ENCODE results near the gene PCYT1A.
"Not testable (repeated sequence)": the region's sequence is repeated elsewhere in the genome, so short reads cannot be mapped to it uniquely, and the experiment has no call there.

PCYT1A gene

GRCh38 chr3:196272826-196273225, 14.7 kb downstream of the PCYT1A start:
- no peak for DNase-seq (ENCODE audit: insufficient read length, low spot score)
- no peak for TF ChIP-seq SPI1 (IDR thresholded peaks at IDR 0.05; ENCODE audit: low read depth, low read length)
- no peak for FAIRE-seq

- DNase-seq (ENCODE audit: insufficient read length, low spot score) (no peak), FAIRE-seq (no peak)
- no peak for TF ChIP-seq SPI1 (IDR thresholded peaks at IDR 0.05; ENCODE audit: low read depth, low read length)
- TF ChIP-seq POLR2A (IDR thresholded peaks at IDR 0.05; ENCODE audit: low read depth, low read length) = no peak
- TF ChIP-seq POLR2AphosphoS5 (IDR thresholded peaks at IDR 0.05; ENCODE audit: low read depth, low read length) = no peak
- TF ChIP-seq TAF1 (IDR thresholded peaks at IDR 0.05; ENCODE audit: low read depth, low read length) = no peak
- no peak for TF ChIP-seq POU2F2 (IDR thresholded peaks at IDR 0.05; ENCODE audit: low read depth, low read length)
- TF ChIP-seq PAX5 (IDR thresholded peaks at IDR 0.05; ENCODE audit: insufficient read depth, low read length, severe bottlenecking) = no peak
Observed at GRCh38 chr3:196270499-196270898, 17.0 kb downstream of the PCYT1A start.

- no peak for DNase-seq (ENCODE audit: insufficient read length, low spot score)
- TF ChIP-seq PAX5 (IDR thresholded peaks at IDR 0.05; ENCODE audit: insufficient read depth, low read length, severe bottlenecking) (no peak), SPI1 (IDR thresholded peaks at IDR 0.05; ENCODE audit: low read depth, low read length) (peak; percentile 77)
- FAIRE-seq = no peak
Observed at GRCh38 chr3:196268284-196269163, 19.0 kb downstream of the PCYT1A start.

GRCh38 chr3:196263819-196264218, 23.7 kb downstream of the PCYT1A start:
- TF ChIP-seq SPI1 (IDR thresholded peaks at IDR 0.05; ENCODE audit: low read depth, low read length) (no peak), TAF1 (IDR thresholded peaks at IDR 0.05; ENCODE audit: low read depth, low read length) (no peak), POU2F2 (IDR thresholded peaks at IDR 0.05; ENCODE audit: low read depth, low read length) (no peak), POLR2AphosphoS5 (IDR thresholded peaks at IDR 0.05; ENCODE audit: low read depth, low read length) (no peak)
- DNase-seq (ENCODE audit: insufficient read length, low spot score) (no peak), FAIRE-seq (no peak)

GRCh38 chr3:196260784-196261183, 26.7 kb downstream of the PCYT1A start:
- FAIRE-seq (no peak), DNase-seq (ENCODE audit: insufficient read length, low spot score) (no peak)
- no peak for TF ChIP-seq POLR2AphosphoS5 (IDR thresholded peaks at IDR 0.05; ENCODE audit: low read depth, low read length)
- no peak for TF ChIP-seq POLR2A (IDR thresholded peaks at IDR 0.05; ENCODE audit: low read depth, low read length)
- TF ChIP-seq PAX5 (IDR thresholded peaks at IDR 0.05; ENCODE audit: insufficient read depth, low read length, severe bottlenecking) = no peak
- TF ChIP-seq POU2F2 (IDR thresholded peaks at IDR 0.05; ENCODE audit: low read depth, low read length) = no peak
- no peak for TF ChIP-seq TAF1 (IDR thresholded peaks at IDR 0.05; ENCODE audit: low read depth, low read length)
- no peak for TF ChIP-seq SPI1 (IDR thresholded peaks at IDR 0.05; ENCODE audit: low read depth, low read length)

- TF ChIP-seq POLR2AphosphoS5 (IDR thresholded peaks at IDR 0.05; ENCODE audit: low read depth, low read length) (no peak), POLR2A (IDR thresholded peaks at IDR 0.05; ENCODE audit: low read depth, low read length) (no peak), TAF1 (IDR thresholded peaks at IDR 0.05; ENCODE audit: low read depth, low read length) (no peak), PAX5 (IDR thresholded peaks at IDR 0.05; ENCODE audit: insufficient read depth, low read length, severe bottlenecking) (no peak), SPI1 (IDR thresholded peaks at IDR 0.05; ENCODE audit: low read depth, low read length) (no peak), POU2F2 (IDR thresholded peaks at IDR 0.05; ENCODE audit: low read depth, low read length) (no peak)
- DNase-seq (ENCODE audit: insufficient read length, low spot score) (no peak), FAIRE-seq (no peak)
Observed at GRCh38 chr3:196255776-196256175, 31.8 kb downstream of the PCYT1A start.

GRCh38 chr3:196254376-196255283, 32.9 kb downstream of the PCYT1A start:
- DNase-seq (ENCODE audit: insufficient read length, low spot score) (no peak), FAIRE-seq (no peak)
- TF ChIP-seq SPI1 (IDR thresholded peaks at IDR 0.05; ENCODE audit: low read depth, low read length) = no peak
- TF ChIP-seq TAF1 (IDR thresholded peaks at IDR 0.05; ENCODE audit: low read depth, low read length) = no peak
- no peak for TF ChIP-seq POLR2AphosphoS5 (IDR thresholded peaks at IDR 0.05; ENCODE audit: low read depth, low read length)
- no peak for TF ChIP-seq POU2F2 (IDR thresholded peaks at IDR 0.05; ENCODE audit: low read depth, low read length)
- TF ChIP-seq POLR2A (IDR thresholded peaks at IDR 0.05; ENCODE audit: low read depth, low read length) = no peak

- no peak for TF ChIP-seq POLR2AphosphoS5 (IDR thresholded peaks at IDR 0.05; ENCODE audit: low read depth, low read length)
- TF ChIP-seq POU2F2 (IDR thresholded peaks at IDR 0.05; ENCODE audit: low read depth, low read length) = no peak
- peak; percentile 56 for TF ChIP-seq PAX5 (IDR thresholded peaks at IDR 0.05; ENCODE audit: insufficient read depth, low read length, severe bottlenecking)
- TF ChIP-seq SPI1 (IDR thresholded peaks at IDR 0.05; ENCODE audit: low read depth, low read length) = no peak
- no peak for TF ChIP-seq POLR2A (IDR thresholded peaks at IDR 0.05; ENCODE audit: low read depth, low read length)
- DNase-seq (ENCODE audit: insufficient read length, low spot score) (no peak), FAIRE-seq (no peak)
Observed at GRCh38 chr3:196251918-196252317, 35.6 kb downstream of the PCYT1A start.

- DNase-seq (ENCODE audit: insufficient read length, low spot score) (no peak), FAIRE-seq (no peak)
- TF ChIP-seq PAX5 (IDR thresholded peaks at IDR 0.05; ENCODE audit: insufficient read depth, low read length, severe bottlenecking) = no peak
- no peak for TF ChIP-seq TAF1 (IDR thresholded peaks at IDR 0.05; ENCODE audit: low read depth, low read length)
- no peak for TF ChIP-seq POLR2AphosphoS5 (IDR thresholded peaks at IDR 0.05; ENCODE audit: low read depth, low read length)
- no peak for TF ChIP-seq POLR2A (IDR thresholded peaks at IDR 0.05; ENCODE audit: low read depth, low read length)
Observed at GRCh38 chr3:196246612-196247308, 40.8 kb downstream of the PCYT1A start.

- not testable (repeated sequence) for FAIRE-seq
Observed at GRCh38 chr3:196244166-196244565, 43.4 kb downstream of the PCYT1A start.

More at GRCh38 chr3:196244166-196244565, 43.4 kb downstream of the PCYT1A start:
- DNase-seq (ENCODE audit: insufficient read length, low spot score) = not testable (repeated sequence)
